ENCODE data around the gene LRBA. TPM values are rescaled to one million over a fixed set of nuclear protein-coding genes. Genes with fewer than 3 reads are reported as not detected.

Gene LRBA
- total and polyA plus RNA-seq, 9 of the 15 experiments (the other 6 are each of a cell fraction or from before 2014, with no cell fraction given), result 24.2 to 88.7 (median 59.7) TPM

- H3K9me1 ChIP-seq (ENCODE audit: control insufficient read depth, insufficient read depth, low read length), result no peaks in the 10 kb centered on the region
- H2AFZ ChIP-seq (ENCODE audit: low read depth, low read length), result no peak overlapping the region
- POLR2A ChIA-PET, result no interaction called here
- no peaks in the 10 kb centered on the region for H3K79me2 ChIP-seq (ENCODE audit: control insufficient read depth, insufficient read depth, low read length)
- no peak overlapping the region for H3K27ac ChIP-seq (ENCODE audit: extremely low read depth, low read depth, low read length)
- H3K36me3 ChIP-seq (ENCODE audit: control insufficient read depth, insufficient read depth, low read length), result no peaks in the 10 kb centered on the region
- no peaks in the 10 kb centered on the region for H3K27me3 ChIP-seq (ENCODE audit: control insufficient read depth in 2 of 2, insufficient read depth in 2 of 2, low read length in 2 of 2)
- no peak overlapping the region for H3K4me2 ChIP-seq (ENCODE audit: insufficient read depth, low read length)
- no peak overlapping the region for H3K4me3 ChIP-seq
- no peaks in the 10 kb centered on the region for H3K4me1 ChIP-seq (replicated peaks in 1 of 2; ENCODE audit: control insufficient read depth in 2 of 2, insufficient read depth in 2 of 2, low read length in 2 of 2)
- H3K9ac ChIP-seq (ENCODE audit: insufficient read depth in 1 of 2, low read depth in 2 of 2, low read length in 2 of 2), result no peak overlapping the region
- intact Hi-C loops (cut with micrococcal nuclease), result no loop called here
- DNase-seq (ENCODE audit: extremely low read depth in 1 of 4, low spot score in 3 of 4) (no peak), ATAC-seq (no peak), FAIRE-seq (no peak)
- no peaks in the 10 kb centered on the region for H4K20me1 ChIP-seq (replicated peaks; ENCODE audit: control insufficient read depth, insufficient read depth, low read length)
- H3K9me3 ChIP-seq (replicated peaks; ENCODE audit: control insufficient read depth, insufficient read depth, low read depth, low read length), result no peaks in the 10 kb centered on the region
- CTCF ChIA-PET (ENCODE audit: low intra/inter-chr PET ratio), result no interaction called here
- in situ Hi-C loops (cut with MboI), result no loop called here
- no peak for TF ChIP-seq MEIS2 (IDR thresholded peaks at IDR 0.05; ENCODE audit: partially characterized antibody)
- TF ChIP-seq CC2D1A (IDR thresholded peaks at IDR 0.05), result no peak
- TF ChIP-seq KDM2B (CRISPR knock-in tag; IDR thresholded peaks at IDR 0.05), result no peak
- no peak for TF ChIP-seq FOXP1 (CRISPR knock-in tag; IDR thresholded peaks at IDR 0.05)
- BruUV-seq (replicated peaks), result no TSS peak
These were observed 656.4 kb downstream of the LRBA start for GRCh38 chr4:150358691-150359090.

GRCh38 chr4:150357829-150358228 is 657.3 kb downstream of the LRBA start:
- ATAC-seq, result no peak
- in situ Hi-C loops (cut with MboI), result no loop called here
- Histone ChIP-seq H3K9ac (ENCODE audit: insufficient read depth in 1 of 2, low read depth in 2 of 2, low read length in 2 of 2) (no peak overlapping the region), H4K20me1 (replicated peaks; ENCODE audit: control insufficient read depth, insufficient read depth, low read length) (no peaks in the 10 kb centered on the region), H3K36me3 (ENCODE audit: control insufficient read depth, insufficient read depth, low read length) (no peaks in the 10 kb centered on the region), H3K4me1 (replicated peaks in 1 of 2; ENCODE audit: control insufficient read depth in 2 of 2, insufficient read depth in 2 of 2, low read length in 2 of 2) (no peaks in the 10 kb centered on the region), H2AFZ (ENCODE audit: low read depth, low read length) (no peak overlapping the region), H3K79me2 (ENCODE audit: control insufficient read depth, insufficient read depth, low read length) (no peaks in the 10 kb centered on the region), H3K4me3 (no peak overlapping the region), H3K9me1 (ENCODE audit: control insufficient read depth, insufficient read depth, low read length) (no peaks in the 10 kb centered on the region), H3K9me3 (replicated peaks; ENCODE audit: control insufficient read depth, insufficient read depth, low read depth, low read length) (no peaks in the 10 kb centered on the region), H3K27ac (ENCODE audit: extremely low read depth, low read depth, low read length) (no peak overlapping the region), H3K4me2 (ENCODE audit: insufficient read depth, low read length) (no peak overlapping the region), H3K27me3 (ENCODE audit: control insufficient read depth in 2 of 2, insufficient read depth in 2 of 2, low read length in 2 of 2) (no peaks in the 10 kb centered on the region)
- no peak for DNase-seq (ENCODE audit: extremely low read depth in 1 of 4, low spot score in 3 of 4)
- ChIA-PET POLR2A (interaction anchor here (0.6 to 1.2 kb wide), 4 partner anchors 15 to 152 kb away, joined by 3 to 8 read pairs (median 4); no protein-coding TSS in a partner anchor), CTCF (ENCODE audit: low intra/inter-chr PET ratio) (no interaction called here)
- intact Hi-C loops (cut with micrococcal nuclease), result no loop called here
- WGBS (ENCODE audit: insufficient coverage, low coverage, missing lambda C conversion rate), result 69% methylated on average over 1 of the region's 1 CpG
- no TSS peak for BruUV-seq (replicated peaks)
- FAIRE-seq, result no peak
- TF ChIP-seq SMARCE1 (IDR thresholded peaks at IDR 0.05), result no peak
- no peak for TF ChIP-seq NR2C1 (IDR thresholded peaks at IDR 0.05)
- TF ChIP-seq NR2C1 (tag; IDR thresholded peaks at IDR 0.05), result no peak
- no peak for TF ChIP-seq SMARCA4 (IDR thresholded peaks at IDR 0.05)
- no peak for TF ChIP-seq MTA3 (IDR thresholded peaks at IDR 0.05; ENCODE audit: borderline replicate concordance)
- TF ChIP-seq ZBTB26 (CRISPR knock-in tag; IDR thresholded peaks at IDR 0.05), result no peak
- no peak for TF ChIP-seq HBP1 (CRISPR knock-in tag; IDR thresholded peaks at IDR 0.05)
- TF ChIP-seq TAF9B (IDR thresholded peaks at IDR 0.05; ENCODE audit: partially characterized antibody), result no peak
- no peak for TF ChIP-seq PHB2 (IDR thresholded peaks at IDR 0.05; ENCODE audit: low read depth)
- TF ChIP-seq PCBP2 (IDR thresholded peaks at IDR 0.05; ENCODE audit: low read depth, low read length, poor library complexity, severe bottlenecking), result no peak

All from K562 (cell line).